SK-N-SH (cell line): ENCODE results near the gene PRRT1.

ENCODE experiments used
- MAX ChIP-seq: IDR thresholded peaks from 2 replicates; pipeline ENCODE4 v1.4.0; 2012; ENCODE audit warnings: low read depth
- RCOR1 ChIP-seq: fragments of 150-350 bp; IDR thresholded peaks from 2 replicates; pipeline ENCODE4 v1.6.1; 2017; ENCODE audit warnings: antibody characterized with exemption, low read length

GRCh38 chr6:32179766-32180405 lies 28.1 kb upstream of the PRRT1 start:
- TF ChIP-seq MAX = no peak
- TF ChIP-seq RCOR1 = no peak
